GM19099 (cell line): ENCODE measurements around the gene CENPV.
A peak's percentile ranks its signal among the peaks of the same experiment; 100 is the strongest.

Source experiments
- POLR2A ChIP-seq: IDR thresholded peaks from 3 replicates; pipeline ENCODE4 v1.6.1; 2011; ENCODE audit warnings: low read depth; ENCODE audit not compliant: insufficient read length; ENCODE audit errors: extremely low read depth

Gene CENPV

GRCh38 chr17:16353317-16354174, at the start of gene CENPV:
CENPV (minus strand) TSS chr17:16353469; CDS start chr17:16353436, 33 bp downstream.
- peak; percentile 80 for TF ChIP-seq POLR2A

GRCh38 chr17:16398270-16399267, 45.3 kb upstream of the CENPV start:
- TF ChIP-seq POLR2A, result no peak

DNA sequence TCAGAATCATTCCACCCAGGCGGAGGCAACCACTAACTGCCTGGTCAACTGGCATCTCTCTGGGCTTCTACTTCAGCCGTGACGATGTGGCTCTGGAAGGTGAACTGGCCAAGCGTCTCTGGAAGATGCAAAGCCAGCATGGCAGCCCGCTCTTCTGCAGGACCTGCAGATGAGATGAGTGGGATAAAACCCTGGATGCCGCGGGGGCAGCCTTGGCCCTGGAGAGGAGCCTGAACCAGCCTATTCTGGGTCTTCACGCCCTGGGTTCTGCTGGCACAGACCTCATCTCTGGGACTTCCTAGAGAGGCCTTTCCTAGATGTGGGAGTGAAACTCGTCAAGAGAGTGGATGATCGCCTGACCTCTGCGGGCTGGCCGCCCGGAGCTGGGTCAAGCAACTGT, 38.2 kb upstream of the CENPV start:
- TF ChIP-seq POLR2A, result no peak

DNA sequence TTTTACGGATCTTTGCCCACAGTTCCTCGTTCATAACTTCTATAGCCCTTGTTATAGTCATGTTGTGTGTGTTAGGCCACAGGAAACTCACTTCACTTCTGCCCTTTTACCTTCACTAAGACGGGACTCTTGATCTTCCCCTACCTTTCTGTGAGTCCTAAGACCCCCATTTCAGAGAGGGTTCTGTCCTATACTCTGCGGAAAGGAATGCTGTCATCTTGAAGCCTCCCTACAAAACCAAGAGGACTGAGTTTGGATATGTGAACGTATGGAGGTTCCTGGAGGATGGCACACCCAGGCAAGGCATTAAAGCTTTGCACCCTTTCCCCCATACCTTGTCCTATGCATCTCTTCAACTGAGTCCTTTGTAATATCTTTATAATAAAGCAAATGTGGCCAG, 31.3 kb upstream of the CENPV start:
- TF ChIP-seq POLR2A, result no peak

DNA sequence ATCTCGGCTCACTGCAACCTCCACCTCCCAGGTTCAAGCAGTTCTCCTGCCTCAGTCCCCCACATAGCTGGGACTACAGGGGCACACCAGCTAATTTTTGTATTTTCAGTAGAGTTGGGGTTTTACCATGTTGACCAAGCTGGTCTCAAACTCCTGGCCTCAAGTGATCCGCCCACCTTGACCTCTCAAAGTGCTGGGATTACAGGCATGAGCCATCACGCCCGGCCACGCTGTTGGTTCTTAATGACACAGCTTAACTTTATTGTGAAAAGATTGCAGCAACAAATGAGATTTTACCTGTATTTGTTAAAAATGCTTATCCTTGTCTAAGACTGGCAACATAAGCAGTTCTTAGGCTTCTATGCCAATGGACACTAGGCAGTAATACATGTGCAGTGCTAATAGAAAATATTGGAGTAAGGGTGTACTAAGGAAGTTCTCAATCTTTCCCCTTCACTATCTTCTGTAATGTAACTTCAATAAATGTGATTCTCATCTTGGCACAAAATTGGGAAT, 30.6 kb upstream of the CENPV start:
- no peak for TF ChIP-seq POLR2A

DNA sequence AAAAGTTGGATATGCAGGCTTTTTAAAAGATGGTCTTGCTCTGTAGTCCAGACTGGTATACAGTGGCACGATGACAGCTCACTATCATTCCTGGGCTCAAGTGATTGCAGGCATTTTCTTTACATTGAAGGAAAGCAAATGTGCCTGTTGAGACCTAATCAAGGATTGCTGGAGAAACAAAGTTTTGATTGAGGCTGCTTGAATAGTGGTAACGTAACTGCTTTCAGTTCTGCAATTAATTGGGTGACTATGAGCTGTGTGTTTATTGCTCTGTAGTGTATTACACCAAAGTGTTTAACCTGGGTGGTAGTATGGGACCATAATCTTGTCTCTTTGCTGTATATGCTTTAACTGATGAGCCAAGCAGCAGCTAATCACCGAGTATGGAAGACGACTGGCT, 29.9 kb upstream of the CENPV start:
- no peak for TF ChIP-seq POLR2A

DNA sequence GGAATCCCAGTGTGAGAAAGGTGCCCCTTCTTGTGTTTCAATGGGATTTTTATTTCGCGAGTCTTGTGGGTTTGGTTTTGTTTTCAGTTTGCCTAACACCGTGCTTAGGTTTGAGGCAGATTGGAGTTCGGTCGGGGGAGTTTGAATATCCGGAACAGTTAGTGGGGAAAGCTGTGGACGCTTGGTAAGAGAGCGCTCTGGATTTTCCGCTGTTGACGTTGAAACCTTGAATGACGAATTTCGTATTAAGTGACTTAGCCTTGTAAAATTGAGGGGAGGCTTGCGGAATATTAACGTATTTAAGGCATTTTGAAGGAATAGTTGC, 28.2 kb upstream of the CENPV start:
- no peak for TF ChIP-seq POLR2A

GRCh38 chr17:16380640-16381495, 27.6 kb upstream of the CENPV start, which contains the start of gene UBB:
UBB (plus strand) TSS chr17:16381091; CDS start chr17:16381908, 817 bp downstream.
- TF ChIP-seq POLR2A, result peak; percentile 100

GRCh38 chr17:16379654-16380053, 26.4 kb upstream of the CENPV start:
- no peak for TF ChIP-seq POLR2A

- TF ChIP-seq POLR2A, result no peak
Observed at GRCh38 chr17:16378636-16379282, 25.5 kb upstream of the CENPV start.

DNA sequence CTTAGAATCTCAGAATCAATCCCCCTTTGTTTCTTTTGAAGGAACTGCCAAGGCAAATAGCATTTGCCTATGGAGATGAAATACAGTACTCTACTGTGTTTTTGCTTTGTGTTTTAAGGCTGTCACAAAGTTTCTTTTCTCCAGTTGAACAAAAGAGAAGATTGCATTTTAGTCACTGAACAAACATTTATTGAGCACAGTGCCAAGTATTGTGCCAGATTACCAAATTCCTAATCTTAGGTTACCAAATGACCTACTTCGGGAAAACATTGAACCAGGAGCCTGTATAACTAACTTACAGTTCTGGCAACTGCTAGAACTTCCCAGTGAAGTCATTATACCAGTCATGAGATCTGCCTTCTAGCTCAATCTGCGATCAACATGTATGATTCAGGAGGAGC, 24.7 kb upstream of the CENPV start:
- no peak for TF ChIP-seq POLR2A

- no peak for TF ChIP-seq POLR2A
Observed at GRCh38 chr17:16374146-16374938, 21.1 kb upstream of the CENPV start.

- no peak for TF ChIP-seq POLR2A
Observed at GRCh38 chr17:16371742-16372141, 18.5 kb upstream of the CENPV start.

- TF ChIP-seq POLR2A, result no peak
Observed at GRCh38 chr17:16364625-16365024, 11.4 kb upstream of the CENPV start.
